Inflammatory macrophage treated with lipopolysaccharide for 1 hour (primary cell): ENCODE data around the gene DNAJB4.
"Not testable (repeated sequence)": the region's sequence is repeated elsewhere in the genome, so short reads cannot be mapped to it uniquely, and the experiment has no call there.

Source experiments
- DNase-seq, 2 donors: peaks; one replicate each; pipeline ENCODE4 v3.0.0-alpha.2; 2020 to 2022

Gene DNAJB4

DNA sequence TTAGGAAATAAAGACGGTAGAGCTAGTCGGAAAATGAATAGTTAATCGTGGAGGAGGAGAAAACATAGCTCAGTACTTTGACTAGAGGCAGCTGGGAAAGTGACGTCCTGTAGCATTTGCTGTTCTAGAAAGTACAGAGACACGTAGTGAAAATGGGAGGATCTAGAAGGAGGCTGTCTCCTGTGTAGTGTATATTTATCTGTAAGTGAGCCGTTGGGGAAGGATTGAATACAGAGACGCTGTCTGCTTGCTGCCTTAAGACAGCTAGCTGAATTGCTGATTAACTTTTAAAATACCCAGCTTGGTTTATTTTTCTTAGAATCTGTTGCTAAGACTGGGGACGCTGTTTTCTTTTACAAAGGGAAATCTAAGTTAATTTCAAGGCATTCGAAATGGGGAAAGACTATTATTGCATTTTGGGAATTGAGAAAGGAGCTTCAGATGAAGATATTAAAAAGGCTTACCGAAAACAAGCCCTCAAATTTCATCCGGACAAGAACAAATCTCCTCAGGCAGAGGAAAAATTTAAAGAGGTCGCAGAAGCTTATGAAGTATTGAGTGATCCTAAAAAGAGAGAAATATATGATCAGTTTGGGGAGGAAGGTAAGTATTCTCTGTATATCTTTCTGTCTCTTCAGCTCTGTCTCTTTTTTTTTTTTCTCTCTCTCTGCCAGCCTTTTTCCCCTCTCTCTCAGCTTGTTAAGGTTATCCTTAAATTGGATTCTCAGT is at the start of gene DNAJB4:
Gene DNAJB4, plus strand, starts transcription at position 221 of the 729 bp plus-strand sequence. Its CDS starts 172 bp downstream, at position 393.
- DNase-seq, result peak; percentile 97 to 98

DNA sequence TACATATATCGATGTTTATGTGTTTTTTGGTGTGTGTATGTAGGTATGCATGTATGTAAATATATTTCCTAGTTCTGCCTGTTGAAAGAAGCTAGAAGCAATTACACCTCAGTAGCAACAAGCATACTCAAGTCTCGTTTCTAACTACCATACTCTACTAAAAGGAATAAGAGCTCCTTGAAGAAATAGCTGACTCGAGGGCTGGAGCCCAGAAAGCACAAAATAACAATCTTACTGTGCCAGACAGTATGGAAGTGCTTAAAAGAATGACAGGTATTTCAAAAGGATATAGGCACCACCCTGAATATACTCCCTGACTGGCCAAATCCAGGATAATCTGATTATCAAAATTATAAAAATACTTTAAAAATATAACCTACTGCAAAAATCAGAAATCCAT is 49.0 kb upstream of the DNAJB4 start:
- DNase-seq, result no peak

DNA sequence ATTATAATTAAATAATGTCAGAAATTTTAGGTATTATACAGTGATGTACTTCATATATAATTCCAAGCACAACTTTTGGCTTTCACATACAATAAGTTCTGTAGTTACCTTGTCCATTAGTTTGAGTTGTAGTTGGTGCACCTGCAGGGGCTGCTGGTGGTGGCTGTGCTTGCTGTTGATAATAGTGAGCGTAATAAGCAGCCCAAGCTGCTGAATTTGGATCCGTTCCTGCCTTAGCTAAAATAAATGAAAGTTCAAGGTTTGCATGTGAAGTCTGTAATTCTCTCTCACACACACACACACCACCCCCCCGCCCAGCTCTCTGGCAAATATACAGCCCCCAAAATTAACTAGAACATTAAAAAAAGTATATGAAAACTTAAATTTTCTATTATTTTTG is 48.3 kb upstream of the DNAJB4 start:
- DNase-seq, result no peak

DNA sequence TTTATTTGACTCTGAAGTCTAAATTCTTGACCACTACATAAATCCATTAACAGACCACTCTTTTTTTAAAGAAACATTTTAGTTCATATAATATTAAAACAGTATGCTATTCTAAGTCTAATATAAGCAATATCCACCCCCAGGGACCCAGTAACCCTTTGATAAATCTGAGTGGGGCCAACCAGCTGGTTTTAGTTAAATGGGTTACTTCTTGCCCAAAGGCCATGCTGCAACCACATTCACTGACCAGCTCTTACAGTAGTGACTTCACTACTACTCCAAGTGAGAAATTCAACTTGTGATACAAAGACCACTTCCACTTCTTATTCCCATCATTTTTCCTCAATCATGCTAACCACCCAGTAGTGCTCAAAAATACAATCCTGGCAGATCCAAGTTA is 46.3 kb upstream of the DNAJB4 start:
- DNase-seq, result no peak

DNA sequence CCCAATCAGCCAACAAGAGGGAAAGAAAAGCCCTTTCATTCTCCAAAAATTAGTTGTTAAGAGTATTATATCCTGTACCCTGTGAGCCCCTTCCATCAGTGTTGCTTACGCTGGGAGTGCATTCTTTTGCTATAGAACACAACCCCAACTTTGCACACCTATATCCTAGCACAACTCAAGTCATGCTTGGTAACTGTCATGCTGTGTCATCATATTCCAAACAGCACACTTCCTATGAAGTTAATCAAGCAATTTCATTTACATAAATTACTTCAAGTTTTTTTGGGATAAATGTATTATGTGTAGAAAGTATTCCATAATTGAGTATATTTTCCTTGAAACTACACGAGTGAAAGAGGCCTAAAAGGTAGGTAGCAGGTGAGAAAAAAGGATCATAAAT is 45.9 kb upstream of the DNAJB4 start:
- no peak for DNase-seq

DNA sequence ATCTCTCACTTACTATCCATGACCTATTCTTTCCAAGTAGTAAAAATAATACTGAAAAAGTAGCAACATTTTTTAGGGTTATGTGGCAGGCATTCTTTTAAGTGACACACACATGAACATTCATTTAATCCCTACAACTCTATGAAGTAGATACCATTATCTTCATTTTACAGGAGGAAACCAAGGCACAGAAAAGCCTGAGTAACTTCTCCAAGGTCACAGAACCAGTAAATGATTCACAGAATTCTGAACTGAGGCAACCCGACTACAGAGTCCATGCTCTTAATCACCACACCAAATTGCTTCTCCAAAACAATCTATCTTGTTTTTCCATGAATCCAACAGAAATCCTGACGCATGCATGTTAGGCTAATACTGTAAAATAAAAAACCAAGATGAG is 43.3 kb upstream of the DNAJB4 start:
- no peak for DNase-seq

DNA sequence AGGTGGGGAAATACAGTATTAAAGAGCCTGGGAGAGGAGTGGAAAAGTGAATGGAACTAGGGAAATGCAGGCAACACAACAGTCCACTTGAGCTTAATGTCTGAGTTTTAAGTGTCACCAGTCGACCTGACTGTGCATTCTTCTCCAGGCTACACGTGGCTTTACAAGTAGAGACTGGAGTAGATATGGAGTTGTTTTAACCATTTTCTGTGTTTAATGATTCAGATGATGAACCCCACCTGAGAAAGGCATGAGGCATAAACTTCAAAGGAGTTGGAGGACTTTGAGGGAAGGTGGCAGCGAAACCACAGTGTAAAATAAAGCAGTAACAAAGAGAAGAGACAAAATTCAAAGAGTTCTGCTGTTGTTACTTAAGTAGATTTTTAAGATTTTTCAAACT is 38.4 kb upstream of the DNAJB4 start:
- no peak for DNase-seq

DNA sequence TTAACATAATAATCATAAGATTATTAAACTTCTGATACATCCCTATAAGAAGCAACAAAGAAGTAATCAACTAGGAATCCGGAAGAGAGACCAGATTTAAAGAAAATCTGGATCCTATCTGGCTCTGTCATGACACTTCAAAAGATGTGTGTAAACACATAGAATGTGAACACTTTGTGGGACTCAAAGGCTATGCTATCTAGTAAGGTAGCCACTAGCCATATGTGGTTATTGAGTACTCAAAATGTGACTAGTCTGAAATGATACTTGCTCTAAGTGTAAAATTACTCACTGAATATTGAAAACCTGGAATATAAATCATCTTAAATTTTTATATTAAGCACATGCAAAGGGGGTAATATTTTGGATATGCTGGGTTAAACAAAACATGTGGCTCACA is 34.5 kb upstream of the DNAJB4 start:
- no peak for DNase-seq

DNA sequence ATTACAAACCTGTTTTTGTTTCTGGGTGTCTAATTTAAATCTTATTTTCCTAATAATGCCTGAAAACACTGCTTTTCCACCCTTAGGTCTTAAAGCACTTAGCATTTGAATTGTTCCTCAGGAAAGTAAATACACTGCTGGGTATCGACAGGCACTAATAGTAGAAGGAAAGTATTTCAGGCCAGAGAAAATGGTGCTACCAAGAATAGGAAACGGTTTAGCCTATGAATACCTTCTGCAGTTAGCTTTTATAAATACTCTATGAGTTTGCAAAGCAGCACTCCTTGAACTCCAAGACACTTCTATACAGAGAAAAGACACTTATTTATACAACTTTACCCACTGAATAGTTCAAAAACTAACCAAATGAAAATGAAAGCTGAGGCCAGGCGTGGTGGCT is 32.7 kb upstream of the DNAJB4 start:
- DNase-seq, result no peak

DNA sequence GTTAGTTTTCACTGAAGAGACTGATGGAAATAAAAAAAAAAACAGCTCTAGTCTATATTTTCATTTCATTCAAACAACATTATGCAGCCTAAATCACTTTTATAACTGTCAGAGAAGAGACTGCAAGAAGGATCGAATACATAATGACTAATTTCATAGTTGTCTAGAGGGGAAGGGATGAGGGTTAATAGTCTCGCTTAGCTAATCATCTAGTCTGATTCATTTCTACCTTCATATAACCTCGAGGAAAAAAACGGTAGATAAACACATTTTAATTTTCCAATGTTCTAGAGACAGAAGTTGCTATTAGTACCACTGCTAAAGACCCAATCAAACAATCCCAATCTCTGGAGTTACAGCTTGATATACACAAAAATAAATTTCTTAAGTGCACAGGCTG is 29.4 kb upstream of the DNAJB4 start:
- DNase-seq, result no peak

DNA sequence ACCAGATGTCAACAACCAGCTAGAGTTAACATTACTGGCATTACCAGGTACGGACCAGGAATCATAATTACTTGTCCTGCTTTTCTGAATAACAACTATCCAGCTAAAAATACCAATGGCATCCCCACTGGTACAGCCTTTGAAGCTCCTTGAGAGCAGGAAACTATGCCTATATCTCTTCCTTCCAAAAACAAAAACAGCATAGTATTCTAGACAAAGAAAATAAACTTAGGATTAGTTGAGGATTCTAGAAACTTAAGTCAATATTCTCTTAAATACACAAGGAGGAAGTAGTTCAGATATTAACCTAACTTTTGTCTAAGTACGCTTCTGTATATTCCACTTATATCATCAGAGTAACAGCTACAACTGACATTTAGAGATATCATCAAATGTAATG is 28.8 kb upstream of the DNAJB4 start:
- DNase-seq, result peak in 1 of 2 donors; percentile 6

DNA sequence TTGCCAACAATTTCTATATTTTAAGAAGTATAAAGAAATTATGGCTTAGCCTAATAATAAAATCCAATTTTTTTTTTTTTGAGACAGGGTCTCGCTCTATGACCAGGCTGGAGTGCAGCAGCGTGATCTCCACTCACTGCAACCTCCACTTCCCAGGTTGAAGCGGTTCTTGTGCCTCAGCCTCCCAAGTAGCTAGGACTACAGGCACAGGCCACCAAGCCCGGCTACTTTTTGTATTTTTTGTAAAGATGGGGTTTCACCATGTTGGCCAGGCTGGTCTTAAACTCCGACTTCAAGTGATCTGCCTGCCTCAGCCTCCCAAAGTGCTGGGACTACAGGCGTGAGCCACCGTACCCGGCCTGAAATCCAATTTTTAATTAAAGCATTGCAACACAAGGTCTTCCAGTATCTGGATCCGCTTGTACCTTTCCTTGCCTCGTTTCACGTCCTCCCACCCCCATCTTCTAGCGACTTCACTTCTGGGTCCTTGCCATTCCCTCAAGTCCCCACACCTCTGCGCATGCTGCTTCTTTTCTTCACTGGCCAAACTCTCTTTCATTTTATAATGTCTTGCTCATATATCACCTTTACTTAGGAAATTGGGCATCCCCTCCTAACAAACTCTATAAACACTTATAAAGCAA is 28.2 kb upstream of the DNAJB4 start:
- no peak for DNase-seq

DNA sequence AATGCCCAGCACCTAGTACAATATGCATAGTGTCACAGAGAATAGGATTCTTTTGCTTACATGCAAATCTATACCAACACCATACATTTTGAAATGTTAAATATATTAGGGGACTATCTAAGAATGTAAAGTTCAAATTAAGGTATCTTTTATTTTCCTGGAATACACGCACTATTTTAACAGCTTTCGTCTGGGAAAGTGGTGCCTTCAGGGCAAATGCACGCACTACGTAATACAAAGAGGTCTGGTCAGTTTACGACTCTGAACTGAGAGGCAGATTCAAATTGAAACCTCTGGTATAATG is 26.8 kb upstream of the DNAJB4 start:
- DNase-seq, result no peak

DNA sequence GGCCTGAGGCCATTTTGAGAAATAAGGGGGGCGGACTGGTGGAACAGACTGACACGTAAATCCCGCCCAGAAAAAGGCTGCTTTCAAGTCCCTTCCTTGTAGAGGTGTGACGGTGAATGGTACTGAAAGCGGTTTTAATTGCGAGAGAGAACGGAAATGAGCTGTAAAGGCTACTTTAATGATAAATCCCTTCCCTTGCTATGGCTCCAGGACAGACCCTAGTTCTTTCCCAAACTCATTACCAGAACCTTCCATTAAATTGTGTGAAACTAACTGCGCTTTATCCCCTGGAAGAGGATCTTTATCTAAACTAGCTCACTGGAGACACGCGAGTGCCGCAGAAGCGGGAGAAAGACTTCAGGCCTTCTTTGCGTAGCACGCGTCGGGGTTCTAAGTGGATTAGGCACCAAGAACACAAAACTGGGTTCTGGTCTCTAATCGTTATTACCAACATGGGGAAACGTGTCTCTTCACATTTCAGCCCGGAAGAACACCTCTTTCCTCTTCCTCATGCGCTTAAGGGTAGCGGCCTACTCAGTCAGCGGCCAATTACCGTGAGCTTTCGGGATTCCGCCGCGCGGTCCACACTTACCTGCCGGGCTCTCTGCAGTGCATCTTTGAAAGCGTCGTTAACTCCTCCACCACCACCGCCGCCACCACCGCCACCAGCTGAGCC is 26.3 kb upstream of the DNAJB4 start:
- peak; percentile 87 to 89 for DNase-seq

DNA sequence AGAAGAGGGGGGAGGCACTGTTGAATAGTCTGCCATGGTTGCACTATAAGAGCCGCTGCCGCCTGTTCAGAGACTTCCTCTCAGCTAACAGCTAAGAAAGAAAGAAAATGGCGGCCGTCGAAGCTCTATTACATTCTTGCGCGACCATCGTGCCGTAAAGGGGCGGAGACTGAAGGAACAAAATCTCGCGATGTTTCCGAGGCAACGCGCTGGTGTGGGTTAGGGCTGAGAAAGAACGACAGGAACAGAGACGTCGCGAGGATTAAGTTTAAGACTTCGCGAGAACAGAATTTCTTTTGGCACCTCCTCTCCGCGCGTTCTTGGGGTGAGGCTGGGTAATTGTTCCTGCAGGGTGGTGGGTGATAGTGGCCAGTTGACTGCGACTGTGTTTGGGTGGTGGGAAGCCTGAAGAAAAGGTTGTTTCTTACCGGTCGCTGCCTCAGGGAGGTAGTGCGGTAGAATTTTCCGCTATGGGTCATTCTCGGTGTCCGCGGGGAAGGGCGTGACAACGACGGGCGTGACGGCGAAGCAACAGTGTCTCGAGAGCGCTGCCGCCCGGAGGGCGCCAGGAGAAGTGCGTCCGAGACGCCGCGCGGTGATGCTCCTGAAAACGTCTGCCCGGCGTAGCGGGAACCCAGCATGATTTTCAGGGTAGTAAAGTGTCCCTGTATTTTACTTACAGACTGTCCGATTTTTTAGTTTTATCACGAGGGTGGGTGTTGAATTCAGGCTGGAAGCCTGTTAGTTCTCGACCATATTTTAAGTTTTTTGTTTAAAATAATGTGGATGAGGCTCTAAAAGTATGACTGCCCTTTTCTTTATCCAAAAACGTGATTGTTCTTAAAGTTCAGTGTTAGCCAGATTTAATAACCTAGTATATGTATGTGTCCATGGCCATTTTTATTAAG is 25.5 kb upstream of the DNAJB4 start, which contains the start of gene FUBP1:
Gene FUBP1, minus strand, starts transcription at position 104 of the 908 bp plus-strand sequence. Its CDS starts 68 bp downstream, at position 36.
- DNase-seq, result peak; percentile 98 to 100

DNA sequence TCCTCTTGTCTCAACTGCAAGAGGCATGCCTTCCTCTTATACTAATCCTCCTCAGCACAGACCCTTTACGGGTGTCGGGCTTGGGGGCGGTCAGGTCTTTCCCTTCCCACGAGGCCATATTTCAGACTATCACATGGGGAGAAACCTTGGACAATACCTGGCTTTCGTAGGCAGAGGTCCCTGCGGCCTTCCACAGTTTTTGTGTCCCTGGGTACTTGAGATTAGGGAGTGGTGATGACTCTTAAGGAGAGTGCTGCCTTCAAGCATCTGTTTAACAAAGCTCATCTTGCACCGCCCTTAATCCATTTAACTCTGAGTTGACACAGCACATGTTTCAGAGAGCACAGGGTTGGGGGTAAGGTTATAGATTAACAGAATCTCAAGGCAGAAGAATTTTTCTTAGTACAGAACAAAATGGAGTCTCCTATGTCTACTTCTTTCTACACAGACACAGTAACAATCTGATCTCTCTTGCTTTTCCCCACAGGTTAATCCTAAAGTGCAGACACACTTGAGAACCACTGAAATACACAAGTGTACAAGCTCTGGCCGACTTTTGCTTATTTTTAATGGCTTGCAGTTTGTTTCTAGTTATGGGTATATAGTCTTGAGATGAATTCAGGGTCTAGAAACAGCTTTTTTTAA is 21.3 kb upstream of the DNAJB4 start:
- not testable (repeated sequence) for DNase-seq

DNA sequence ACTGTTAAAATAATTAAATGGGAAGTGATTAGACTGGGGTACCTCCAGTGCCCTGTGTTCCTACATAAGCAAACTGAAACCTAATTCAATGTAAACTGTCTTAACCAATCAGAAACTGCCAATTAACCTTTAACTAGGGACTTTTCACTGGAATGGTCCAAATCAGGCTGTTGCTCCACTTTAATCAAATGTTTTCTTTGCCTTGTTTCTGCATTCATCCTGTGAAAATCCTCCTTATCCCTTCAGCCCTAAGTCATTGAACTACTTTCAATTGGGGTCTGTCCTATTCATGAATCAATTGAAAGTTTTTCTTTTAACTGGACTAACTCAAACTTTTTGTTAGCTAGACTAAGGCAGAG is 20.8 kb upstream of the DNAJB4 start:
- no peak for DNase-seq

DNA sequence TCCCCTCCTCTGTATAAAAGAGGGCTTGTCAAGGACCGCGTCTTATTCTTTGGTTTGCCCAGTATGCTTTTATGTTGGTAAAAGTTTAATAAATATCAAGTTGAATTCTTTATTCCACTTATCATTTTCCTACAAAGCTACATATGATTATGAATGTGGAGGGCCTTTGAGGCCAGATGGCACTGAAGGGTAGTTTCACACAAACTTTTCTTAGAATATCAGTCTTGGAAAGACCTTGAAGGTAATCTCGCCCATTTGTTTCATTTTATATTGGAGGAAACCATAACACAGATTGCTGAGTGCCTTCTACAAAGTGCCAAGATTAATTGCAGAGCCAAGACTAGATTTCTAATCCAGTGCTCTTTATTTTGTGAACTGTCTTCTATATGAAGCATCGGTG is 20.1 kb upstream of the DNAJB4 start:
- DNase-seq, result no peak

DNA sequence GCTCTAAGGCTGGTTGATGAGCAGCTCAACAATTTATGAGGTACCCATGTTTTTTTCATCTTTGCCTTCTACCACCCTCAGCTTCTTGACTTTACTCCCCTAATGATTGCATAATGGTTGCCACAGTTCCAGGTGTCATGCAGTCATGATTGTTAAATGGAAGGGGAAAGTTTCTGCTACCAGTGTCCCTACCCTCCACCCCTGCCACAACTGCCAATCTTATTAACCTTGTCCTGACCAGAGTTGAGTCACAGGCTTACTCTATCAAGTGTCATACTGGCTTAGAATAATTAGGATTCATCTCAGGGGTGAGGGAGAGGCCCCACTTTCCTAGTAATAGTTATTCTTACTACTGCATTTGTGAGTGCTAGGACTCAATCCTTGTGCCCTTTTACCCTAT is 17.9 kb upstream of the DNAJB4 start:
- DNase-seq, result no peak

DNA sequence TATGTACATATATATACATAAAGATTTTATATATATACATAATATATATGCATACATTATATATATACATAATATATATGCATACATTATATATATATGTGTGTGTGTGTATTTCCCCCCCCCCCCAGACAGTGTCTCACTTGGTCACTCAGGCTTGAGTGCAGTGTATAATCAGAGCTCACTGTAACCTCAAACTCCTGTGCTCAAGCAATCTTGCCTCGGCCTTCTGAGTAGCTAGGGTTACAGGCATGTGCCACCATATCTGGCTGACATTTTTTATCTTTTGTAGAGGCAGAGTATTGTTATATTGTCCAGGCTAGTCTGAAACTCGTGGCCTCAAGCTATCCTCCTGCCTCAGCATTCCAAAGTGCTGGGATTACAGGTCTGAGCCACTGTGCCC is 16.8 kb upstream of the DNAJB4 start:
- DNase-seq, result no peak

DNA sequence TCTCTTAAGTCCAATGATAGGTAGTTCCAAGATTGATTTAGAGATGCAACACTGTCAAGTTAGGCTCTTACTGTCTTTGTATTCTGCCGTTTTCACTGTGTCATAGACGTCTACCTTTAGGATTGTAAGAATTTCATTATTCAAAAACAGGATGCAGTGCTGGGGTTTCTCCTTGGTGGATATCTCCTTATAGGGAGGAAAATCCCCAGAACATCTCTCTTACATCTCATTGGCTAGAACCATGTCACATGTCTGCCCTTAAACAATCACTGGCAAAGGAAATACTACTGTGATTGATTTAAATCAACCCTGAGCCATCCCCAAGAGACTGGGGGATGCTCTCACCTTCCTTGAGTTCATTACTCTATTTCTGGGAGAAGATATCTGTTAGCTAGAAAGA is 15.0 kb upstream of the DNAJB4 start:
- DNase-seq, result no peak

DNA sequence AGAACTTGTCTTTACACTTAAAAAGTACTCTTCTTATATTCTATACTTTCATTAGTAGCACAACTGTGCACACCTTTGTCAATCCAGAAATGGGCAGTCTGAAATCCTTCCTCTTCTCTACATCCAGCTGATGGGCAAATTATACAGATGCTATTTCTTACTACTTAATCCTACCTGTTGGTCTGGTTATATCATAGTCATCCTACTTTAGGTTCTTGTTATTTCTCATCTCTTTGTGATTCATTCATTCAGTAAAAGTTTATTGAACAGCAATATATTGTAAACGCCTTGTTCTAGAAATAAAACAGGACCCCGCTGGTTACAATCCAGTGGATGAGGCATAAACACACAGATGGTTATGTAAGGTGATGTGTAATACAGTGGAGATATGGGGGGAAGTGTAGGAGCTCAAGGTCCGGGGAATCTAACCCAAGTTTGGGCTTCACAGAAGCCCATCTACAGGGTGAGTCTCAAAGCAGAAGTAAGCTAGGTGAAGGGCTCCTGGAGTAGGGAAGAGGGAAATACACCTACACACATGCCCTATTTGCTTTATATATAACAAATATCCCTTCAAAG is 14.0 kb upstream of the DNAJB4 start:
- DNase-seq, result no peak
